Astrocyte of the hippocampus (primary cell): ENCODE results near the gene SYCP3.

Experiments used
- DNase-seq: peaks from one replicate; pipeline ENCODE4 v3.0.0; 2011; ENCODE audit warnings: low read depth, low spot score

SYCP3 gene

GRCh38 chr12:101738920-101739665 lies at the start of gene SYCP3:
Gene SYCP3 (minus strand): TSS chr12:101739462. CDS start chr12:101737935, 1,527 bp downstream.
- no peak for DNase-seq

- DNase-seq = no peak
These were observed 46.4 kb upstream of the SYCP3 start for GRCh38 chr12:101785671-101786070.

GRCh38 chr12:101784376-101784775 lies 45.1 kb upstream of the SYCP3 start:
- DNase-seq = no peak

- DNase-seq = no peak
These were observed 44.6 kb upstream of the SYCP3 start for GRCh38 chr12:101783838-101784237.

GRCh38 chr12:101783150-101783549 lies 43.9 kb upstream of the SYCP3 start:
- DNase-seq = no peak

- DNase-seq = peak; percentile 51
These were observed 43.0 kb upstream of the SYCP3 start for GRCh38 chr12:101782273-101782731.

GRCh38 chr12:101781834-101782233 lies 42.6 kb upstream of the SYCP3 start:
- no peak for DNase-seq

- DNase-seq = no peak
These were observed 41.3 kb upstream of the SYCP3 start for GRCh38 chr12:101780599-101780998.

- no peak for DNase-seq
These were observed 40.4 kb upstream of the SYCP3 start for GRCh38 chr12:101779626-101780025.

- no peak for DNase-seq
These were observed 39.9 kb upstream of the SYCP3 start for GRCh38 chr12:101779200-101779599.

- no peak for DNase-seq
These were observed 38.7 kb upstream of the SYCP3 start for GRCh38 chr12:101777978-101778377.

- DNase-seq = no peak
These were observed 38.2 kb upstream of the SYCP3 start for GRCh38 chr12:101777485-101777884.

GRCh38 chr12:101775816-101776215 lies 36.6 kb upstream of the SYCP3 start:
- no peak for DNase-seq

GRCh38 chr12:101773650-101774162 lies 34.4 kb upstream of the SYCP3 start:
- DNase-seq = peak; percentile 78

GRCh38 chr12:101772012-101772775 lies 32.9 kb upstream of the SYCP3 start:
- DNase-seq = no peak

GRCh38 chr12:101769865-101770264 lies 30.6 kb upstream of the SYCP3 start:
- DNase-seq = no peak

GRCh38 chr12:101768781-101769180 lies 29.5 kb upstream of the SYCP3 start:
- DNase-seq = no peak

GRCh38 chr12:101767537-101767936 lies 28.3 kb upstream of the SYCP3 start:
- no peak for DNase-seq

GRCh38 chr12:101764051-101764792 lies 25.0 kb upstream of the SYCP3 start:
- DNase-seq = no peak

GRCh38 chr12:101763246-101763931 lies 24.1 kb upstream of the SYCP3 start:
- no peak for DNase-seq

GRCh38 chr12:101761781-101762180 lies 22.5 kb upstream of the SYCP3 start:
- no peak for DNase-seq
